ENCODE data around the gene HOXC6. TPM values are rescaled to one million over a fixed set of nuclear protein-coding genes. Genes with fewer than 3 reads are reported as not detected.

The HOXC6 gene
- total RNA-seq, 4 donors from 2014 or later: 3.6 to 17.3 (median 7.2) TPM

DNA sequence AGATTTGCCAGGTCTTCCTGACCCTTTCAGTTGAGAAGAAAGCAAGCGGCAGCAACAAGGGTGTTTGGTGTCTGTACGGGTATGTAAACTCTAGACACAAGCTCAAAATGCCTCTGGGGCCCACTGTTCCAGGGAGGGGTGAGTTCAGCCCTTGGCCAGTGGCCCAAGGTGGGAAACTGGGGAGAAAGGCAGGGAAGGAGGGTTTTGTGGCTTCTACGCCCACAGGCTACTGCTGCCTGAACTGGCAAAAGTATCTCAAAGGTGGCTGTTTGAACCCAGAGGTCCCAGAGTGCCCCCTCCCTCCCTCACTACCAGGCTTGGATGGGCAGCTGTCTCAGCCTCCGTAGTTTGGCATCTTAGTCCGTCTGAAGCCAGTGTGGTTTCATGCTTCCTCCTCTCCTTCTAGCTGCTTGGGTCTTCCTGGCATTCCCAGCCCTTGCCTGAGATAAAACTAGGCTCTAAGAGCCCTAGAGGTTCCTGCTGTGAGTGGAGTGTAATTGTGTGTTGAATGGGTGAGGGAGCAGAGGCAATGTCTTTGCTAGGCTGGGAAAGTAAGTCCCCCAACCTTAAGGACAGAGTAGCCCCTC is 10.1 kb downstream of the HOXC6 start:
- Histone ChIP-seq H3K27me3 (peaks cover 0 to 7% of the 10 kb centered on the region in 2 donors), H3K36me3 (no peaks in the 10 kb centered on the region), H3K27ac (peak overlapping the region in 3 of 4 donors; percentile 66 to 83 (median 68)), H3K9me3 (no peaks in the 10 kb centered on the region), H3K4me3 (no peak overlapping the region), H3K4me1 (peaks cover 0 to 84% (median 21%) of the 10 kb centered on the region in 4 donors)
- 41 to 51% methylated on average over 5 of the region's 5 CpGs for WGBS, 2 donors
- no peak for DNase-seq (ENCODE audit: low spot score in 2 of 2)
- no peak for TF ChIP-seq POLR2A (IDR thresholded peaks at IDR 0.05)
- TF ChIP-seq, protein P1, sequence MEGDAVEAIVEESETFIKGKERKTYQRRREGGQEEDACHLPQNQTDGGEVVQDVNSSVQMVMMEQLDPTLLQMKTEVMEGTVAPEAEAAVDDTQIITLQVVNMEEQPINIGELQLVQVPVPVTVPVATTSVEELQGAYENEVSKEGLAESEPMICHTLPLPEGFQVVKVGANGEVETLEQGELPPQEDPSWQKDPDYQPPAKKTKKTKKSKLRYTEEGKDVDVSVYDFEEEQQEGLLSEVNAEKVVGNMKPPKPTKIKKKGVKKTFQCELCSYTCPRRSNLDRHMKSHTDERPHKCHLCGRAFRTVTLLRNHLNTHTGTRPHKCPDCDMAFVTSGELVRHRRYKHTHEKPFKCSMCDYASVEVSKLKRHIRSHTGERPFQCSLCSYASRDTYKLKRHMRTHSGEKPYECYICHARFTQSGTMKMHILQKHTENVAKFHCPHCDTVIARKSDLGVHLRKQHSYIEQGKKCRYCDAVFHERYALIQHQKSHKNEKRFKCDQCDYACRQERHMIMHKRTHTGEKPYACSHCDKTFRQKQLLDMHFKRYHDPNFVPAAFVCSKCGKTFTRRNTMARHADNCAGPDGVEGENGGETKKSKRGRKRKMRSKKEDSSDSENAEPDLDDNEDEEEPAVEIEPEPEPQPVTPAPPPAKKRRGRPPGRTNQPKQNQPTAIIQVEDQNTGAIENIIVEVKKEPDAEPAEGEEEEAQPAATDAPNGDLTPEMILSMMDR (IDR thresholded peaks at IDR 0.05): no peak
- TF ChIP-seq EP300 (IDR thresholded peaks at IDR 0.05): no peak

DNA sequence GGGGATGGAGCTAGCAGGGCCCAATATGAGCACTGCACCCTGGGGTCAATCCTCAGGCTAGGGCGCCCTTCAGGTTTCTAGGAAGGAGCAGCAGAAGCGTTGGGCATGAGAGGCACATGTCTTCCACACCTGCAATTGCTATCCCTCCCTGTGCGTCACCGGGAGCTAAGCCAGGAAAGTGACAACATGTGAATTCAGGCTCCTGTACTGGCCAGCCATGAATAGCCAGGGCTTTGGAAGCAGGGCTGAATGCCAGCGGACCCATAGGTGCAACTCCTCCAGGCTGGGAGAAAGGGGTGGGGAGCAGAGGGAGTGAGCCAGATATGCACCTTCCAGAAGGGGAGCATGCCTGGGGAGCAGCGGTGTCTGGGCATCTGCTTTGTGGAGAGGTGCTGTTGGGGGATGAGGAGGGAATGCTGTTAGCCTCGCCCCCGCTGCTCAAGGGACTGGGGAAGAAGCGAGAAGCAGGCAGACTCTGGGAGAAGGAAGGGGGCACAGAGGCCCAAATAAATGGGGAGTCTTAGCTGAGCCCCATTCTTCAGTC is 10.7 kb downstream of the HOXC6 start:
- TF ChIP-seq, protein P1 (IDR thresholded peaks at IDR 0.05): no peak
- TF ChIP-seq EP300 (IDR thresholded peaks at IDR 0.05) (no peak), POLR2A (IDR thresholded peaks at IDR 0.05) (no peak)
- peak overlapping the region in 3 of 4 donors; percentile 66 to 83 (median 68) for H3K27ac ChIP-seq

DNA sequence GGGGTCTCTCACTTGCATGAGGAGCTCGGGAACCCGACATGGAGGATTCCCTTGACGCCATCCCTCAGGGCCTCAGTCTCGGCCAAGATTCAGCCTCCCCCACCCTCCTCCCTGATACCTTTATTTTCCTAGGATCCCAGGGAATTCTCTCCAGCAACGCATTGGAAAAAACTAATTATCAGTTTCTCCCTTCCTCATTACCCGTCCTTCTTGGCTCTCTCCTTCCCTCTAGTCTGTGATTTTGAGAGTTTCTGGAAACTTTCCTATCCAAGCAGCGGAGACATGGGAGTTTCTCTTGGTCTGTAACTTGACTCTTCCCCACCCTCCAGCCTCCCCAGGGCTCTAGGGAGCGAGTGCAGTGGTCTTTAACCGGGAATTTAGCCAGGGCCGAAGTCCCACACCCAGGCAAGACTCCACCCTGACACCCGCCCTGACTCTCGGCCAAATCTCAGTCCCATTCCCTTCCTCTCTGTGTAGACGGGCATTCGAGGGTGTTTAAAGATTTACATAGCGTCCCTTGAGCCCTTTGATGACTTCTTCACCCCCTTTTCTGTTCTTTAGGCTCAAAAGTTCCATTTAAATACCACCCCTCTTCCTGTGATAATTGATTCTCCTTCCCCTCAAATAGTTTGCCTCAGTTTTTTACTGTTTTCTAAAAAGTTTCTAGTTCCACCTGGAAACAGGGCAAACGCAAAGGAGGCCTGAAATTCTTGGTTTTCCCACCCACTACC is 11.3 kb downstream of the HOXC6 start:
- no peaks in the 10 kb centered on the region for H3K36me3 ChIP-seq
- DNase-seq (ENCODE audit: low spot score in 2 of 2): peak in 1 of 2 donors; percentile 43
- WGBS, 2 donors: 12 to 22% methylated on average over 16 of the region's 16 CpGs
- TF ChIP-seq EP300 (IDR thresholded peaks at IDR 0.05): peak in 1 of 2 donors; percentile 22
- TF ChIP-seq POLR2A (IDR thresholded peaks at IDR 0.05): no peak
- peaks cover 0 to 83% (median 21%) of the 10 kb centered on the region in 4 donors for H3K4me1 ChIP-seq
- H3K27ac ChIP-seq: peak overlapping the region in 3 of 4 donors; percentile 66 to 83 (median 68)
- no peaks in the 10 kb centered on the region for H3K27me3 ChIP-seq
- no peaks in the 10 kb centered on the region for H3K9me3 ChIP-seq
- H3K4me3 ChIP-seq: peak overlapping the region in 1 of 4 donors; percentile 27

More for the DNA sequence above, 10.7 kb downstream of the HOXC6 start:
- WGBS, 2 donors: 47 to 61% methylated on average over 9 of the region's 9 CpGs
- no peaks in the 10 kb centered on the region for H3K36me3 ChIP-seq
- peak overlapping the region in 1 of 4 donors; percentile 27 for H3K4me3 ChIP-seq
- no peaks in the 10 kb centered on the region for H3K9me3 ChIP-seq
- peak; percentile 61 to 66 for DNase-seq (ENCODE audit: low spot score in 2 of 2)
- H3K27me3 ChIP-seq: peaks cover 0 to 1% of the 10 kb centered on the region in 2 donors
- peaks cover 0 to 84% (median 21%) of the 10 kb centered on the region in 4 donors for H3K4me1 ChIP-seq

DNA sequence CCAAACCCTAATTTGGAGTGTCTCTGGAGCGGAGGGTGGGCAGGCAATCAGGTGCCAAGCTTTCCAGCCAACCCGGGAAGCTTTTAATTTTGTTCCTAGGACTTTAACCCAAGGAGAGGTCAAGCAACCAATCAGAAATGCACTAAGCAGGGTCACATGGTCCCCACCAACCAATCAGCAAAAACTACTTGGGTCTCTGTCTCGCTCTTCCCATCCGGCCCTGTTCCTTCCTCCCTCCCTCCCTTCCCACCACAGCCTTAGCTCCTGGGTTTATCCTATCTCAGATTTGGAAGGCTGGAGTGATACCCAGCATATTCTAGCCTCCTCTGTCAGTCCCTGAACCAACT is 11.9 kb downstream of the HOXC6 start:
- peak overlapping the region in 1 of 4 donors; percentile 27 for H3K4me3 ChIP-seq
- H3K9me3 ChIP-seq: no peaks in the 10 kb centered on the region
- 29 to 32% methylated on average over 4 of the region's 4 CpGs for WGBS, 2 donors
- TF ChIP-seq POLR2A (IDR thresholded peaks at IDR 0.05) (no peak), EP300 (IDR thresholded peaks at IDR 0.05) (no peak)
- TF ChIP-seq, protein P1 (IDR thresholded peaks at IDR 0.05): no peak
- peaks cover 0 to 81% (median 21%) of the 10 kb centered on the region in 4 donors for H3K4me1 ChIP-seq
- H3K27me3 ChIP-seq: no peaks in the 10 kb centered on the region
- H3K36me3 ChIP-seq: no peaks in the 10 kb centered on the region
- DNase-seq (ENCODE audit: low spot score in 2 of 2): peak in 1 of 2 donors; percentile 52
- H3K27ac ChIP-seq: peak overlapping the region in 3 of 4 donors; percentile 66 to 83 (median 68)

DNA sequence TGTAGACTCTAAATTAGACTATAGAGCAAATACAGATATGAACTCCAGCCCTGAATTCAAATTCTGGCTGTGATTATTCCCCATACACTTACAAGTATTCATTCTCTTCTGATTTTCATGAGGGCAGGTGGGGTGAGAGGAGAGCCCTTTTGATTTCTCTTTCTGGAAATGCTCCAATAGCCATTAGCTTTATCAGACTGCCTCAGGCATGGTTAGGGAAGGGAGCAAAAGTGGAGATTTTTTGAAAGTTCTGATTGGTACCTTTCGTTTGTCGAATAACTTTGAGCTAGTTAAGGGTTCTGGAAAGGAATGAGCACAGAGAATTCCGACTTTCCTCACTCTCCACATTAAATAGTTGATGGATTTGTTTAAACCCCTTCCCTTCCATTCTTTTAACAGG is 12.4 kb downstream of the HOXC6 start:
- no peak for DNase-seq (ENCODE audit: low spot score in 2 of 2)
- no peaks in the 10 kb centered on the region for H3K36me3 ChIP-seq
- no peaks in the 10 kb centered on the region for H3K9me3 ChIP-seq
- peaks cover 0 to 81% (median 21%) of the 10 kb centered on the region in 4 donors for H3K4me1 ChIP-seq
- 68 to 73% methylated on average over 3 of the region's 3 CpGs for WGBS, 2 donors
- H3K4me3 ChIP-seq: no peak overlapping the region
- no peak for TF ChIP-seq POLR2A (IDR thresholded peaks at IDR 0.05)
- no peak for TF ChIP-seq EP300 (IDR thresholded peaks at IDR 0.05)
- TF ChIP-seq, protein P1 (IDR thresholded peaks at IDR 0.05): no peak
- H3K27me3 ChIP-seq: no peaks in the 10 kb centered on the region
- peak overlapping the region in 1 of 4 donors; percentile 83 for H3K27ac ChIP-seq

Measured in tibial nerve (tissue), 4 donors.